Adrenal gland (tissue), 5 donors: Measurements from ENCODE around the gene FES.

Experiments used
- POLR2A ChIP-seq, 2 donors: fragments of 450-650 bp; IDR thresholded peaks; one replicate each; pipeline ENCODE4 v1.6.1; 2017; ENCODE audit warnings: antibody characterized with exemption in 2 of 2, mild to moderate bottlenecking in 2 of 2, moderate library complexity in 1 of 2
- TF ChIP-seq, protein P1 (sequence below), 6 experiments: fragments of 450-650 bp in 4 of 6; fragments of 200-600 bp in 2 of 6; sonication (generic) in 1 of 6; IDR thresholded peaks; 1 replicate in 5 of 6; 2 replicates in 1 of 6; pipeline versions ENCODE4 v1.5.1 to v1.8.0; 2016 to 2021; ENCODE audit warnings: antibody characterized with exemption in 6 of 6, mild to moderate bottlenecking in 2 of 6, moderate library complexity in 1 of 6
- donor health status: DM: no; HTN: no; CAD: no.

GRCh38 chr15:90903733-90904536 is 19.6 kb downstream of the FES start:
- TF ChIP-seq, protein P1, sequence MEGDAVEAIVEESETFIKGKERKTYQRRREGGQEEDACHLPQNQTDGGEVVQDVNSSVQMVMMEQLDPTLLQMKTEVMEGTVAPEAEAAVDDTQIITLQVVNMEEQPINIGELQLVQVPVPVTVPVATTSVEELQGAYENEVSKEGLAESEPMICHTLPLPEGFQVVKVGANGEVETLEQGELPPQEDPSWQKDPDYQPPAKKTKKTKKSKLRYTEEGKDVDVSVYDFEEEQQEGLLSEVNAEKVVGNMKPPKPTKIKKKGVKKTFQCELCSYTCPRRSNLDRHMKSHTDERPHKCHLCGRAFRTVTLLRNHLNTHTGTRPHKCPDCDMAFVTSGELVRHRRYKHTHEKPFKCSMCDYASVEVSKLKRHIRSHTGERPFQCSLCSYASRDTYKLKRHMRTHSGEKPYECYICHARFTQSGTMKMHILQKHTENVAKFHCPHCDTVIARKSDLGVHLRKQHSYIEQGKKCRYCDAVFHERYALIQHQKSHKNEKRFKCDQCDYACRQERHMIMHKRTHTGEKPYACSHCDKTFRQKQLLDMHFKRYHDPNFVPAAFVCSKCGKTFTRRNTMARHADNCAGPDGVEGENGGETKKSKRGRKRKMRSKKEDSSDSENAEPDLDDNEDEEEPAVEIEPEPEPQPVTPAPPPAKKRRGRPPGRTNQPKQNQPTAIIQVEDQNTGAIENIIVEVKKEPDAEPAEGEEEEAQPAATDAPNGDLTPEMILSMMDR (IDR thresholded peaks at IDR 0.05): no peak
- TF ChIP-seq POLR2A (IDR thresholded peaks at IDR 0.05): no peak
